Stimulated activated naive CD8-positive, alpha-beta T cell treated with anti-CD3 and anti-CD28 coated beads, Interleukin-15, Interleukin-2, amounts not matched to agents 100 ng/mL and 50 ng/mL, for 24 hours (primary cell): ENCODE data around the gene EXOC6.
"Not testable (repeated sequence)": the region's sequence is repeated elsewhere in the genome, so short reads cannot be mapped to it uniquely, and the experiment has no call there.

Experiments
- H3K27ac Mint-ChIP-seq: one replicate; pipeline ENCODE4 v1.8.0; 2021; ENCODE audit warnings: mild to moderate bottlenecking, mixed read lengths
- H3K27me3 Mint-ChIP-seq: one replicate; pipeline ENCODE4 v1.8.0; 2021; ENCODE audit warnings: mixed read lengths
- H3K36me3 Mint-ChIP-seq: one replicate; pipeline ENCODE4 v1.8.0; 2021; ENCODE audit warnings: low read depth, mixed read lengths
- H3K4me1 Mint-ChIP-seq: one replicate; pipeline ENCODE4 v1.8.0; 2021; ENCODE audit warnings: low read depth, mixed read lengths
- H3K4me3 Mint-ChIP-seq: one replicate; pipeline ENCODE4 v1.8.0; 2021; ENCODE audit warnings: mild to moderate bottlenecking, mixed read lengths
- H3K9me3 Mint-ChIP-seq: one replicate; pipeline ENCODE4 v1.8.0; 2021; ENCODE audit warnings: mixed read lengths

Gene EXOC6

GRCh38 chr10:93085272-93085859 lies 237.0 kb downstream of the EXOC6 start:
- H3K27ac Mint-ChIP-seq, result no peak overlapping the region
- no peaks in the 10 kb centered on the region for H3K4me1 Mint-ChIP-seq
- H3K27me3 Mint-ChIP-seq, result peaks cover 31% of the 10 kb centered on the region
- H3K4me3 Mint-ChIP-seq, result no peak overlapping the region
- no peaks in the 10 kb centered on the region for H3K9me3 Mint-ChIP-seq
- H3K36me3 Mint-ChIP-seq, result no peaks in the 10 kb centered on the region

GRCh38 chr10:93086289-93086688 lies 238.0 kb downstream of the EXOC6 start:
- no peak overlapping the region for H3K4me3 Mint-ChIP-seq
- H3K27me3 Mint-ChIP-seq, result peaks cover 26% of the 10 kb centered on the region
- no peaks in the 10 kb centered on the region for H3K36me3 Mint-ChIP-seq
- no peak overlapping the region for H3K27ac Mint-ChIP-seq
- no peaks in the 10 kb centered on the region for H3K4me1 Mint-ChIP-seq
- H3K9me3 Mint-ChIP-seq, result no peaks in the 10 kb centered on the region

GRCh38 chr10:93087846-93088245 lies 239.5 kb downstream of the EXOC6 start:
- H3K4me1 Mint-ChIP-seq, result no peaks in the 10 kb centered on the region
- H3K27ac Mint-ChIP-seq, result no peak overlapping the region
- H3K27me3 Mint-ChIP-seq, result peaks cover 19% of the 10 kb centered on the region
- H3K36me3 Mint-ChIP-seq, result no peaks in the 10 kb centered on the region
- no peak overlapping the region for H3K4me3 Mint-ChIP-seq
- no peaks in the 10 kb centered on the region for H3K9me3 Mint-ChIP-seq

GRCh38 chr10:93088466-93088865 lies 240.1 kb downstream of the EXOC6 start:
- no peak overlapping the region for H3K27ac Mint-ChIP-seq
- H3K36me3 Mint-ChIP-seq, result no peaks in the 10 kb centered on the region
- peaks cover 18% of the 10 kb centered on the region for H3K27me3 Mint-ChIP-seq
- H3K4me1 Mint-ChIP-seq, result no peaks in the 10 kb centered on the region
- H3K9me3 Mint-ChIP-seq, result no peaks in the 10 kb centered on the region
- H3K4me3 Mint-ChIP-seq, result no peak overlapping the region

GRCh38 chr10:93090619-93091018 lies 242.3 kb downstream of the EXOC6 start:
- Mint-ChIP-seq H3K4me3 (no peak overlapping the region), H3K36me3 (no peaks in the 10 kb centered on the region), H3K27ac (no peak overlapping the region), H3K27me3 (peaks cover 14% of the 10 kb centered on the region), H3K4me1 (no peaks in the 10 kb centered on the region), H3K9me3 (no peaks in the 10 kb centered on the region)

GRCh38 chr10:93091960-93092359 lies 243.6 kb downstream of the EXOC6 start:
- H3K36me3 Mint-ChIP-seq, result no peaks in the 10 kb centered on the region
- H3K4me1 Mint-ChIP-seq, result no peaks in the 10 kb centered on the region

GRCh38 chr10:93095225-93095624 lies 246.9 kb downstream of the EXOC6 start:
- Mint-ChIP-seq H3K4me1 (no peaks in the 10 kb centered on the region), H3K9me3 (no peaks in the 10 kb centered on the region), H3K27ac (no peak overlapping the region), H3K36me3 (no peaks in the 10 kb centered on the region), H3K4me3 (no peak overlapping the region), H3K27me3 (no peaks in the 10 kb centered on the region)

More at GRCh38 chr10:93091960-93092359, 243.6 kb downstream of the EXOC6 start:
- H3K9me3 Mint-ChIP-seq, result no peaks in the 10 kb centered on the region
- peaks cover 14% of the 10 kb centered on the region for H3K27me3 Mint-ChIP-seq
- H3K4me3 Mint-ChIP-seq, result no peak overlapping the region
- no peak overlapping the region for H3K27ac Mint-ChIP-seq

GRCh38 chr10:93096901-93097300 lies 248.6 kb downstream of the EXOC6 start:
- H3K4me3 Mint-ChIP-seq, result no peak overlapping the region
- H3K27ac Mint-ChIP-seq, result no peak overlapping the region
- no peaks in the 10 kb centered on the region for H3K9me3 Mint-ChIP-seq
- H3K4me1 Mint-ChIP-seq, result no peaks in the 10 kb centered on the region
- H3K27me3 Mint-ChIP-seq, result no peaks in the 10 kb centered on the region
- H3K36me3 Mint-ChIP-seq, result no peaks in the 10 kb centered on the region

GRCh38 chr10:93097386-93097785 lies 249.1 kb downstream of the EXOC6 start:
- Mint-ChIP-seq H3K4me3 (no peak overlapping the region), H3K4me1 (no peaks in the 10 kb centered on the region)

GRCh38 chr10:93098816-93099215 lies 250.5 kb downstream of the EXOC6 start:
- peaks cover 8% of the 10 kb centered on the region for H3K9me3 Mint-ChIP-seq
- no peaks in the 10 kb centered on the region for H3K27me3 Mint-ChIP-seq
- H3K27ac Mint-ChIP-seq, result no peak overlapping the region
- no peaks in the 10 kb centered on the region for H3K4me1 Mint-ChIP-seq
- H3K36me3 Mint-ChIP-seq, result no peaks in the 10 kb centered on the region
- H3K4me3 Mint-ChIP-seq, result no peak overlapping the region

More at GRCh38 chr10:93097386-93097785, 249.1 kb downstream of the EXOC6 start:
- Mint-ChIP-seq H3K9me3 (no peaks in the 10 kb centered on the region), H3K27me3 (no peaks in the 10 kb centered on the region), H3K27ac (no peak overlapping the region), H3K36me3 (no peaks in the 10 kb centered on the region)

GRCh38 chr10:93099670-93100069 lies 251.3 kb downstream of the EXOC6 start:
- H3K27ac Mint-ChIP-seq, result no peak overlapping the region
- peaks cover 8% of the 10 kb centered on the region for H3K9me3 Mint-ChIP-seq

GRCh38 chr10:93101148-93101547 lies 252.8 kb downstream of the EXOC6 start:
- not testable (repeated sequence) for H3K27me3 Mint-ChIP-seq, H3K36me3 Mint-ChIP-seq, H3K4me3 Mint-ChIP-seq, H3K4me1 Mint-ChIP-seq, H3K9me3 Mint-ChIP-seq, H3K27ac Mint-ChIP-seq

More at GRCh38 chr10:93099670-93100069, 251.3 kb downstream of the EXOC6 start:
- H3K4me3 Mint-ChIP-seq, result no peak overlapping the region
- H3K4me1 Mint-ChIP-seq, result no peaks in the 10 kb centered on the region
- no peaks in the 10 kb centered on the region for H3K27me3 Mint-ChIP-seq
- no peaks in the 10 kb centered on the region for H3K36me3 Mint-ChIP-seq

- Mint-ChIP-seq H3K27me3 (no peaks in the 10 kb centered on the region), H3K27ac (no peak overlapping the region), H3K4me3 (no peak overlapping the region), H3K4me1 (no peaks in the 10 kb centered on the region), H3K36me3 (no peaks in the 10 kb centered on the region), H3K9me3 (peaks cover 8% of the 10 kb centered on the region)
These were observed 255.6 kb downstream of the EXOC6 start for GRCh38 chr10:93103953-93104352.

GRCh38 chr10:93106631-93107072 lies 258.3 kb downstream of the EXOC6 start:
- H3K36me3 Mint-ChIP-seq, result no peaks in the 10 kb centered on the region

More at GRCh38 chr10:93106631-93107072, 258.3 kb downstream of the EXOC6 start:
- no peaks in the 10 kb centered on the region for H3K27me3 Mint-ChIP-seq
- H3K4me1 Mint-ChIP-seq, result no peaks in the 10 kb centered on the region
- H3K9me3 Mint-ChIP-seq, result peaks cover 8% of the 10 kb centered on the region
- no peak overlapping the region for H3K4me3 Mint-ChIP-seq
- no peak overlapping the region for H3K27ac Mint-ChIP-seq
